ENCODE results near the gene TCL1A.

DNA sequence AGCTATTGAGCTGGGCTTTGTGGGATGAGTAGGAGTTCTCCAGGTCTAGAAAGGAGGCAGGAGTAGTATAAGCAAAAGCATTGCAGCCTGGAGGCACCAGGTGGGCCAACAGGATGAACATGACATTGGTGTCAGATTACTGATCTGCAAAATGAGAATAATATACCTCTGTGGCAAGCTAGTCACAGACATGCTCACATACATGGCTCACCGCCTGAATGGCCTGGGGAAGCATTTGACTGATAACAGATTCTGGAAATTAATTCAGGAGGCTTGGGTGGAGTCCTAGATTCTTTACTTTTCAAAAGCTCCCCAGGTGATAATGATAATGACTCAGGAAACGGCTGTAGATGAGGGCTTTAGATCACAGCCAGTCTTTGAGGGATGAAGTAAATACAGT lies 27.0 kb downstream of the TCL1A start:
- TF ChIP-seq POLR2AphosphoS5 (IDR thresholded peaks at IDR 0.05; ENCODE audit: low read depth, low read length) = no peak
- TF ChIP-seq FOXP2 (optimal IDR thresholded peaks at IDR 0.05; ENCODE audit: borderline replicate concordance, extremely low read depth, extremely low read length, insufficient read depth) = no peak

All from PFSK-1 (cell line).